ENCODE results near the gene PNPLA7. TPM values are rescaled to one million over a fixed set of nuclear protein-coding genes. Genes with fewer than 3 reads are reported as not detected.

The PNPLA7 gene
- total RNA-seq, 1 donor from 2014 or later, result 8.8 TPM

GRCh38 chr9:137416006-137416562, 134.1 kb downstream of the PNPLA7 start:
- Mint-ChIP-seq H3K27ac (no peak overlapping the region), H3K4me1 (ENCODE audit: low read depth) (no peaks in the 10 kb centered on the region), H3K4me3 (ENCODE audit: low read depth) (no peak overlapping the region), H3K9me3 (ENCODE audit: low read depth) (no peaks in the 10 kb centered on the region), H3K27me3 (no peaks in the 10 kb centered on the region), H3K36me3 (ENCODE audit: insufficient read depth) (peaks cover 6% of the 10 kb centered on the region)
- DNase-seq (ENCODE audit: low spot score, unreplicated experiment), result no peak
- TF ChIP-seq, protein P1, sequence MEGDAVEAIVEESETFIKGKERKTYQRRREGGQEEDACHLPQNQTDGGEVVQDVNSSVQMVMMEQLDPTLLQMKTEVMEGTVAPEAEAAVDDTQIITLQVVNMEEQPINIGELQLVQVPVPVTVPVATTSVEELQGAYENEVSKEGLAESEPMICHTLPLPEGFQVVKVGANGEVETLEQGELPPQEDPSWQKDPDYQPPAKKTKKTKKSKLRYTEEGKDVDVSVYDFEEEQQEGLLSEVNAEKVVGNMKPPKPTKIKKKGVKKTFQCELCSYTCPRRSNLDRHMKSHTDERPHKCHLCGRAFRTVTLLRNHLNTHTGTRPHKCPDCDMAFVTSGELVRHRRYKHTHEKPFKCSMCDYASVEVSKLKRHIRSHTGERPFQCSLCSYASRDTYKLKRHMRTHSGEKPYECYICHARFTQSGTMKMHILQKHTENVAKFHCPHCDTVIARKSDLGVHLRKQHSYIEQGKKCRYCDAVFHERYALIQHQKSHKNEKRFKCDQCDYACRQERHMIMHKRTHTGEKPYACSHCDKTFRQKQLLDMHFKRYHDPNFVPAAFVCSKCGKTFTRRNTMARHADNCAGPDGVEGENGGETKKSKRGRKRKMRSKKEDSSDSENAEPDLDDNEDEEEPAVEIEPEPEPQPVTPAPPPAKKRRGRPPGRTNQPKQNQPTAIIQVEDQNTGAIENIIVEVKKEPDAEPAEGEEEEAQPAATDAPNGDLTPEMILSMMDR (IDR thresholded peaks at IDR 0.05; ENCODE audit: unreplicated experiment), result no peak

DNA sequence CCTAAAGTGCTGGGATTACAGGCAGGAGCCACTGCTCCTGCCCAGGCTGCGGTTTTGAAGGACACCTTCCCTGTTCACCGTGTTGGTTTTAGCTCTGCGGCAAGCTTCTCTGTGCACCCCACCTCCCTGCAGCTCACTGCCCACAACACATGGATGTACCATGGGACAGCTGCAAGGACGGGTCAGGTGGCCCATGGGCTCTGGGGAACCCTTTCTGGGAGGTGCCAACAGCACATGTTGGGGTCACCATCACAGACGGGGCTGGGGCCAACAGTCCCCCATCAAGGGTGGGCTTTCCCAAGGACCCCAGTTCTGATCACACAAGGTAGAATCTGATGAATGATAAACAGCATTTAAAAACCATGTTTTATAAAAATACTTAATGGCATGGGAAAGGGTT, 134.8 kb downstream of the PNPLA7 start:
- no peak overlapping the region for H3K4me3 Mint-ChIP-seq (ENCODE audit: low read depth)
- peaks cover 6% of the 10 kb centered on the region for H3K36me3 Mint-ChIP-seq (ENCODE audit: insufficient read depth)
- H3K27ac Mint-ChIP-seq, result no peak overlapping the region
- TF ChIP-seq, protein P1 (IDR thresholded peaks at IDR 0.05; ENCODE audit: unreplicated experiment), result no peak
- no peak for DNase-seq (ENCODE audit: low spot score, unreplicated experiment)
- H3K4me1 Mint-ChIP-seq (ENCODE audit: low read depth), result no peaks in the 10 kb centered on the region
- H3K9me3 Mint-ChIP-seq (ENCODE audit: low read depth), result no peaks in the 10 kb centered on the region
- H3K27me3 Mint-ChIP-seq, result no peaks in the 10 kb centered on the region

DNA sequence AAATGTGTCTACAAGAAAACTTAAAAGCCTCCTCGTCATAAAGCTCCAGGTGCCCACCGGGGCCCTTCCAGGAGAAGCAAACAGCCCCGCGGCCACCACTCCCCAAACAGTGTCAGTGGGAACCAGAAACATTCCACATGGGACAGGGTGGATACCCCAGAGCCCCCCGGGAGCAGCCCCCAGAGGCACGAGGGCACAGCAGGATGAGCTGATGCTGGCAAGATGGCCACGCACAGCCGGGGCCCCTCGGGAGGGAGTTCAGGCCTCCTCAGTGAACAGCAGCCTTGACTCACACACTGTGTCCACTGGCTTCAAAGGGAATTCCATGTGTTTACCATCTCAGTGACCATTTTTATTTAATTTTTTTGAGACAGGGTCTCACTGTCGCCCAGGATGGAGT, 137.8 kb downstream of the PNPLA7 start:
- no peak for DNase-seq (ENCODE audit: low spot score, unreplicated experiment)
- peaks cover 6% of the 10 kb centered on the region for H3K36me3 Mint-ChIP-seq (ENCODE audit: insufficient read depth)
- H3K27ac Mint-ChIP-seq, result no peak overlapping the region
- TF ChIP-seq, protein P1 (IDR thresholded peaks at IDR 0.05; ENCODE audit: unreplicated experiment), result no peak
- no peaks in the 10 kb centered on the region for H3K4me1 Mint-ChIP-seq (ENCODE audit: low read depth)
- H3K27me3 Mint-ChIP-seq, result no peaks in the 10 kb centered on the region
- H3K9me3 Mint-ChIP-seq (ENCODE audit: low read depth), result no peaks in the 10 kb centered on the region
- no peak overlapping the region for H3K4me3 Mint-ChIP-seq (ENCODE audit: low read depth)

- Mint-ChIP-seq H3K4me3 (ENCODE audit: low read depth) (no peak overlapping the region), H3K27me3 (no peaks in the 10 kb centered on the region), H3K36me3 (ENCODE audit: insufficient read depth) (peaks cover 6% of the 10 kb centered on the region), H3K9me3 (ENCODE audit: low read depth) (no peaks in the 10 kb centered on the region), H3K4me1 (ENCODE audit: low read depth) (no peaks in the 10 kb centered on the region), H3K27ac (no peak overlapping the region)
- TF ChIP-seq, protein P1 (IDR thresholded peaks at IDR 0.05; ENCODE audit: unreplicated experiment), result no peak
- no peak for DNase-seq (ENCODE audit: low spot score, unreplicated experiment)
Observed at GRCh38 chr9:137411645-137412380, 138.4 kb downstream of the PNPLA7 start.

GRCh38 chr9:137411260-137411644, 138.9 kb downstream of the PNPLA7 start:
- no peak overlapping the region for H3K4me3 Mint-ChIP-seq (ENCODE audit: low read depth)
- no peaks in the 10 kb centered on the region for H3K27me3 Mint-ChIP-seq
- no peaks in the 10 kb centered on the region for H3K4me1 Mint-ChIP-seq (ENCODE audit: low read depth)
- no peak for DNase-seq (ENCODE audit: low spot score, unreplicated experiment)
- H3K9me3 Mint-ChIP-seq (ENCODE audit: low read depth), result no peaks in the 10 kb centered on the region
- TF ChIP-seq, protein P1 (IDR thresholded peaks at IDR 0.05; ENCODE audit: unreplicated experiment), result no peak
- H3K36me3 Mint-ChIP-seq (ENCODE audit: insufficient read depth), result peaks cover 6% of the 10 kb centered on the region
- no peak overlapping the region for H3K27ac Mint-ChIP-seq

All from progenitor cell of endocrine pancreas (in vitro differentiated cells).